Muscle layer of colon (tissue), 2 donors: ENCODE data around the gene B4GALT5.
A peak's percentile ranks its signal among the peaks of the same experiment; 100 is the strongest.
"Not testable (repeated sequence)": the region's sequence is repeated elsewhere in the genome, so short reads cannot be mapped to it uniquely, and the experiment has no call there.

Experiments used
- H3K27ac ChIP-seq: one replicate; pipeline ENCODE4 v1.7.0; 2013; ENCODE audit warnings: low read depth, mild to moderate bottlenecking, low read length, moderate library complexity
- H3K27me3 ChIP-seq, 2 donors: one replicate each; pipeline ENCODE4 v1.7.0; 2013; ENCODE audit warnings: low read length in 2 of 2, mild to moderate bottlenecking in 2 of 2; ENCODE audit not compliant: insufficient read depth in 2 of 2, control insufficient read depth in 1 of 2
- H3K36me3 ChIP-seq: one replicate; pipeline ENCODE4 v1.7.0; 2013; ENCODE audit warnings: mild to moderate bottlenecking, low read length; ENCODE audit not compliant: insufficient read depth
- H3K4me1 ChIP-seq: one replicate; pipeline ENCODE4 v1.7.0; 2013; ENCODE audit warnings: mild to moderate bottlenecking, low read length; ENCODE audit not compliant: insufficient read depth
- H3K4me3 ChIP-seq, 2 donors: one replicate each; pipeline ENCODE4 v1.7.0; 2013; ENCODE audit warnings: low read length in 2 of 2, low read depth in 1 of 2, mild to moderate bottlenecking in 1 of 2, moderate library complexity in 1 of 2
- H3K9ac ChIP-seq: one replicate; pipeline ENCODE4 v1.7.0; 2013; ENCODE audit warnings: low read length
- H3K9me3 ChIP-seq: one replicate; pipeline ENCODE4 v1.7.0; 2013; ENCODE audit warnings: mild to moderate bottlenecking, low read length
- donor health status: abdominal sarcoma.
- donor health status: Adenocarcinoma of cecum.

Gene B4GALT5

DNA sequence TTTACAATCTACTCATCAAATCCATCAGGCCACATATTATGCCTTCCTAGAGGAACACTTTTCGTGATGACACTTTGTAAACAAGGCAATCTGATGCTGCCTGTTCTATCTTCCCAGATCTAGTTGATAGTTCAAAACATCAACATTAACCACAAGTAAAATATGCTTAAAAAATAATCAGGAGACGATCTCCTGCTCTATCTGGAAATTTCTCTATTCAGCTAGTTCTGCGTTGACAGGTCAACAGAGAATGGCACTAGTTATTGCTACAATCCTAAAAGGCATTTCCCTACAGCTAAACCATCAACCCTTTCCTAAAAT, 2.1 kb downstream of the B4GALT5 start:
- H3K9me3 ChIP-seq = no peaks in the 10 kb centered on the region
- H3K36me3 ChIP-seq = no peaks in the 10 kb centered on the region
- peak overlapping the region; percentile 64 for H3K9ac ChIP-seq
- peaks cover 48% of the 10 kb centered on the region for H3K4me1 ChIP-seq
- H3K4me3 ChIP-seq = peak overlapping the region in 1 of 2 donors; percentile 80
- H3K27ac ChIP-seq = peak overlapping the region; percentile 80
- H3K27me3 ChIP-seq = no peaks in the 10 kb centered on the region

DNA sequence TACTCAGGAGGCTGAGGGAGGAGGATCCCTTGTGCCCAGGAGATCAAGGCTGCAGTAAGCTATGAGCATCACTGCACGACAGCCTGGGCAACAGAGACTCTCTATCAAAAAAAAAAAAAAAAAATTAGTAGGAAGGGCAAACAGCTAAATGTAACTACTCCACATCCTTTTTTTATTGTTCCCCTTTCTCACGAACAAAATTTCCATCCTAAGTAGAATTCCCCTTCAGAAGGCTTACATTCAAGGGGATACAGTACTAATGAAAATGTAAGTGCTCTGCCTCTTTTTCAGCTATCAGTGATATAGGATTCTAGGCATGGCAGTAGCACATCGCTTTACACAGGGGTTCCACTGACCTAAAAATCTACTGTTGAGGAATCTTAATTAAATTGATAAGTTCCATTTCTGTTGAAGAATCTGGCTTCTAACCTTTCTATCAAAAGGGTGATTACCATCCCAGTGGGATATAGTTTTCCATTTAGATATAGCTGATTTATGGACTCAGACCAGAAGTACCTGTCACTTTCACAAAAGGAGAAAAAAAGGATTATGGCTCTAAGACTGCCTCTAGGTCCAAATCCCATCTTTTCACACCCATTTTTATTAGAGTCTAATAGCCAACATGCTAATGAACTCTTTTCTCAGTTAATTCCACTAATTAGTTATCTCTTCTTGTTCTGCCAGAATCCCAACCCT, 2.6 kb downstream of the B4GALT5 start:
- peaks cover 53% of the 10 kb centered on the region for H3K4me1 ChIP-seq
- peak overlapping the region; percentile 16 for H3K9ac ChIP-seq
- H3K27ac ChIP-seq = peak overlapping the region; percentile 80
- no peaks in the 10 kb centered on the region for H3K9me3 ChIP-seq
- no peaks in the 10 kb centered on the region for H3K36me3 ChIP-seq
- H3K4me3 ChIP-seq = no peak overlapping the region
- no peaks in the 10 kb centered on the region for H3K27me3 ChIP-seq

DNA sequence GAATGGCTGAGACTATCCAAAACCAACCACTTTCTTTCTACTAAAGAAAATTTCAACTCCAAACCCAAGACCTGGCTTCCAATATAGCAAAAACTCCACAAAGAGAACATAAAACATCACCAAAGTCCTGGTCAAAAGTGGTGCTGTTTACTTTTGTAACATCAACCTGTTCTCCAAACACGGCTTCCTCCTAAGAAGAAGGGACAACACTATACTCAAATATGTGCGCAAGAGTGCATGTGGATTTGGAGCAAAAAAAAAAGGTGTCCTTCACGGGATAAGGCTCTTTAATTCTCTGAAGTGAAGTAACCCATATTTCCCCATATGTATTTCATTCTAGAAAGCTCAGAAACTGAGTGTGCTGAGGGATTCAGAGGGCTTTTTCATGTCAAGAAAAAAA, 6.6 kb downstream of the B4GALT5 start:
- H3K9ac ChIP-seq = no peak overlapping the region
- H3K27me3 ChIP-seq = no peaks in the 10 kb centered on the region
- H3K4me3 ChIP-seq = peak overlapping the region in 1 of 2 donors; percentile 6
- H3K9me3 ChIP-seq = no peaks in the 10 kb centered on the region
- H3K4me1 ChIP-seq = peaks cover 43% of the 10 kb centered on the region
- no peaks in the 10 kb centered on the region for H3K36me3 ChIP-seq
- no peak overlapping the region for H3K27ac ChIP-seq

DNA sequence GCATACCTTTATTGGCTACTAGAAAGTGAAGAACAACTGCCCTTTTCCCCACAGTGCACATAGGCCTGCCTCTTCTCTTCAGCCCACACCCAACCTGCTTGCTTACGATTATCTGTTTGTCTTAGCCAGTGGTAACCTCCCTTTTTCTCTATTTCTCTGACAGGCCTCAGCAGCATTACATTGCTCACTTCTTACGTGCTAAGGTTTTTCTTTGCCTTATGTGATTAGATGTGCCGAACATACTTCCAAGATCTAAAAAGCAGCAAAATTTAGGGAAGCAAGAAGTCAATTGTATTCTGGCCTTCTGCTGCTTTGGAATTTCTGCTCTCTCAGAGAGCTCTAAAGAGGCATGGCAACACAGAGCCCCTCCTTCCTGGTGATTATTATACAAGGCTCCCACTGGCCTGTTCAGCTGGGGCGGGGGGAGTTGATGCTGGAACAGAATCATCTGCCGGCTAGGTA, 7.0 kb downstream of the B4GALT5 start:
- no peak overlapping the region for H3K27ac ChIP-seq
- H3K9ac ChIP-seq = no peak overlapping the region
- no peaks in the 10 kb centered on the region for H3K27me3 ChIP-seq
- peaks cover 39% of the 10 kb centered on the region for H3K4me1 ChIP-seq
- no peaks in the 10 kb centered on the region for H3K9me3 ChIP-seq
- peak overlapping the region in 1 of 2 donors; percentile 6 for H3K4me3 ChIP-seq
- H3K36me3 ChIP-seq = no peaks in the 10 kb centered on the region

DNA sequence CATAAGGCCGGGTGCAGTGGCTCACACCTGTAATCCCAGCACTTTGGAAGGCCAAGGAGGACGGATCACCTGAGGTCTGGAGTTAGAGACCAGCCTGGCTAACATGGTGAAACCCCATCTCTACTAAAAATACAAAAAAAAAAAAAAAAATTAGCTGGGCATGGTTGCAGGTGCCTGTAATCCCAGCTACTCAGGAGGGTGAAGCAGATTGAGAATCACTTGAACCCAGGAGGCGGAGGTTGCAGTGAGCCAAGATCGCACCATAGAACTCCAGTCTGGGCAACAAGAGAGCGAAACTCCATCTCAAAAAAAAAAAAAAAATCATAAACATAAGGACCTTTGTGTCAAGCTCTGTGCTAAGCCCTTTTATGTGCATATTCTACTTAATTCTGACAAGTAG, 7.8 kb downstream of the B4GALT5 start:
- H3K4me3 ChIP-seq, H3K9ac ChIP-seq, H3K36me3 ChIP-seq, H3K27ac ChIP-seq, H3K9me3 ChIP-seq, H3K27me3 ChIP-seq: not testable (repeated sequence)
- H3K4me1 ChIP-seq = peaks cover 31% of the 10 kb centered on the region

DNA sequence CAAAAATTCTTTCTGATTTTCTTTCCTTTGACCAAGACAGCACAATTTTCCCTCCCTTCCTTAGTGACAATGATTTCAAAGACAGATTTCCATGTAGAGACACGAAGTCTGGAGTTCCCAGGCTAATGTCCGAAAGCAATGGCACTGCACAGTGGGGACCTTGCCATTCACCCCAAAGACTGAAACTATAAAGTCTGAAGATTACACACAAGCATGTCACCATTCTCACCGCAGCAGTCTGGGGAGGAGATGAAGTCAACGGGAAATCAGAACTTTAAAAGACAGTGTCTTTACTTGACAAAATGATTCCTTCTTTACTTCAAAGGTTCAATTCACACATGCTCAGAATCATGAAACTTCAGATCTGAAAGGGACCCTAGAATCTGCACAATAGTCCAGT, 8.3 kb downstream of the B4GALT5 start:
- H3K27ac ChIP-seq = no peak overlapping the region

DNA sequence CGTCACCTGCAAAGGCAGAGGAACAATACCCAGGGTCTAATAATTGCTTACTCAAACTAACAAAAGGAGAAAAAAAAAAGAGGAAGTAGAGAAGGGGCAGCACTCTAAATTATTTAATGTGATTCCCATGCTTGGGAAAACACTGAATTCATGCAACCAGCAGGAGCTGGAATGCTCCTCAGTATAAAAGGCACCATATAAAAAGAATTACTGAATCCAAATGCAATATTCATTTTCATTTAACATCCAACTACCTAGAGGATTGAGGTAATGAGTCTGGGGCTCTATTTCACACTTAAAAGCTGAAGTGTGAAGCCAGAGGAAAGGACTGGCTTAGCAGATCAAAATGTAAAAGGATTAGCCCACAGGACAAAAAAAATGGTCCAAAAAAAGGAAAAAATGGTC, 8.7 kb downstream of the B4GALT5 start:
- H3K4me1 ChIP-seq = peaks cover 28% of the 10 kb centered on the region
- H3K4me3 ChIP-seq = no peak overlapping the region
- no peaks in the 10 kb centered on the region for H3K9me3 ChIP-seq
- no peak overlapping the region for H3K9ac ChIP-seq
- H3K27ac ChIP-seq = no peak overlapping the region
- no peaks in the 10 kb centered on the region for H3K36me3 ChIP-seq
- H3K27me3 ChIP-seq = no peaks in the 10 kb centered on the region

More for the DNA sequence above, 8.3 kb downstream of the B4GALT5 start:
- H3K9me3 ChIP-seq = no peaks in the 10 kb centered on the region
- H3K36me3 ChIP-seq = no peaks in the 10 kb centered on the region
- H3K4me3 ChIP-seq = no peak overlapping the region
- H3K4me1 ChIP-seq = peaks cover 29% of the 10 kb centered on the region
- no peaks in the 10 kb centered on the region for H3K27me3 ChIP-seq
- no peak overlapping the region for H3K9ac ChIP-seq

DNA sequence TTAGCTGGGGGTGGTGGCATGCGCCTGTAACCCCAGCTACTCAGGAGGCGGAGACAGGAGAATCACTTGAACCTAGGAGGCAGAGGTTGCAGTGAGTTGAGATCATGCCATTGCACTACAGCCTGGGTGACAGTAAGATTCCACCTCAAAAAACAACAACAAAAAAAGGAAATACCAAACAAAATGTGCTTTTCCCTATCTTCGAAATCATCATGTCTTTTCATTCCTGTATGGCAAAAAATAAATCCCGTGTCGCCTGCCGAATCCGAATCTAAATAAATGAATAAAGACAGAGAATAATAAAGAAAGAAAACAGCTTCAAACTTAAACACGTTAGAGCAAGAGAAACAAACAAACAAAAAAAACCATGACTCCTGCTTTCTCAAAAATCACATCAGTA, 11.8 kb downstream of the B4GALT5 start:
- peaks cover 32% of the 10 kb centered on the region for H3K4me1 ChIP-seq
- no peaks in the 10 kb centered on the region for H3K27me3 ChIP-seq
- H3K9me3 ChIP-seq = no peaks in the 10 kb centered on the region
- no peaks in the 10 kb centered on the region for H3K36me3 ChIP-seq
- no peak overlapping the region for H3K9ac ChIP-seq
- no peak overlapping the region for H3K27ac ChIP-seq
- H3K4me3 ChIP-seq = no peak overlapping the region

DNA sequence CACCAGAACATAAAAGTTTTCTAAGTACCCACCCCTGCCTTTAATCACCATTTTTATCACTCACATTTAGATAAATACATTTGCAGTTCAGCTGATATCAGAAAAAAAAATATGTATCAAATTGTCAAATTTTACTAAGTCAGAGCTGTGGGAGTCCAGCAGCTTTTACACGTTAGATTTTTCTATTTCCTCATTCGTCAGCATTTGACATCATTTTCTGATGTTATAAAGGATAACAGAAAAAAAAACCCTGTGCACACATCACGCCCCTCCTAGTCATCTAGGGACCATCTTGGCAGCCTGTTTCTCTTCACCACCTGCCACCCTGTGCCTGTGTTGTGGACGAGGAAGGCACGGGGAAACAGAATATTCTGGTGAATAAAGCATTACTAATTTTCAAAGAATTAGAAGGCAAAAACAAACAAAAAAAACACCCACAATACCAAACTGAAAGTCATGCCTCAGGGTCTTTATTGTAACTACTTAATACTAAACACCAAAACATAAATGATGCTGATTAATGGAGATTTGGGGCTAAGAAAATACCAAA, 12.4 kb downstream of the B4GALT5 start:
- Histone ChIP-seq H3K9ac (no peak overlapping the region), H3K36me3 (no peaks in the 10 kb centered on the region), H3K27me3 (no peaks in the 10 kb centered on the region), H3K4me1 (peaks cover 31% of the 10 kb centered on the region), H3K4me3 (no peak overlapping the region), H3K27ac (no peak overlapping the region), H3K9me3 (no peaks in the 10 kb centered on the region)

DNA sequence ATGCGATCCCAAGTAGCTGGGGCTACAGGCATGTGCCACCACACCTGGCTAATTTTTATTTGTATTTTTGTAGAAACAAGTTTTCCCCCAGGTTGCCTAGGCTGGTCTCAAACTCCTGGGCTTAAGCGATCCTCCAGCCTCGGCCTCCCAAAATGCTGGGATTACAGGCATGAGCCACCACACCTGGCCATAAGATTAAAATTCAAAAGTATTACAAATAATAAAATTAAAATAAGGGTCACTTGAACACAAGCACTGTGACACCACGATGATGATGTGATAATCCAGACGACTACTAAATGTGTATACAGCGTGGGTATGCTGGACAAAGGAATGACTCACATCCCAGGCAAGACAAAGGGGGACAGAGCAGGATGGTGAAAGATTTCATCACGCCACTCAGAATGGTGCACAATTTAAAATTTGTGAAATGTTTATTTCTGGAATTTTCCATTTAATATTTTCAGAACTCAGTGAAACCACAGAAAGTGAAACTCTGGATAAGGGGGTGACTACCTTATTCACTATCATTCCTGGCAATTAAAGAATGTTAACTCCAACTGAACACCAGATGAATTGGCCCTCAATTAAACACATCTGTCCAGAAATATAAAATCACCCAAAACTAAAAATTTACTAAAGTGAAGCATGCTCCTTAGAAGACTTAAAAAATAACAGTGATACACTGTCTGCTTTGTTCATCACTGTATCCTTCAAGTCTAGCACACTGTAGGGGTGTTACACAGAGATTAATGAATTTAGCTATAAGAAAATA, 13.1 kb downstream of the B4GALT5 start:
- Histone ChIP-seq H3K4me3 (no peak overlapping the region), H3K27me3 (no peaks in the 10 kb centered on the region), H3K9me3 (no peaks in the 10 kb centered on the region), H3K4me1 (peaks cover 28% of the 10 kb centered on the region), H3K36me3 (no peaks in the 10 kb centered on the region), H3K27ac (no peak overlapping the region), H3K9ac (no peak overlapping the region)

DNA sequence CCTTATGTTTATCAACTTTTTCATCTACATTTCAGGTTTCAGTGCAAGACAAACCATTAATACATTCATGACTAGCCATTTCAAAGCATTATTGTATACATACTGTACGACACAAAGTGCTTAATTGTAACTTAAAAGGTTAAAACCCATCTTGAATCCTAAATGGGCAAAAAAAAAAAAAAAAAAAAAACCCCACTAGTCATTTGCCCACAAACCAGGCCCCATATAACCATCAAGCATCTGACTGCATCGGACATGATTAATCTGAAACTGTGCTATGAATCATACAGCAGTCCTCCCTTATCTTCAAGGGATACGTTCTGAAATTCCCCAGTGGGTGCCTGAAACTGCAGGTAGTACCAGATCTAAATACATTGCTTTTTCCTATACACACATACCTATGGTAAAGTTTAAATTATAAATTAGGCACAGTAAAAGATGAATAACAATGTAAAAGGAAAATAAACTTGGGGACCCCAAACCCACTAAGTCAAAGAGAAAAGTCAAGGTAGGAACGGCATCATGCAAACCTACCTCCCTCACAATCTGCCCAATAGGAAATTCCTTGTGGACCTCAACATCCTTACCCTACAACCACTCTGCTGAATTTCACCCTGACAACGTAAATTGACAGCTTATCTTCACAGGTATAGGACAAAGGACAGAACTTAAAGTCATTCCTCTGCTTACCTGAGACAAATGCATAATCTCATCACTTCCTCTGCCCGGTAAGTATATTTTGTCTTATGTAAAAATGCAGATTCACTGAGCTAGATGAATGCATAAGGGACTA, 14.3 kb downstream of the B4GALT5 start:
- H3K9me3 ChIP-seq = no peaks in the 10 kb centered on the region
- peaks cover 36% of the 10 kb centered on the region for H3K4me1 ChIP-seq
- no peaks in the 10 kb centered on the region for H3K36me3 ChIP-seq
- H3K27me3 ChIP-seq = no peaks in the 10 kb centered on the region
- H3K4me3 ChIP-seq = no peak overlapping the region
- H3K9ac ChIP-seq = no peak overlapping the region
- no peak overlapping the region for H3K27ac ChIP-seq
